HEK293T (cell line): ENCODE measurements around the gene SLC37A1.

Source experiments
- ELF4 ChIP-seq: fragments of 450-650 bp; IDR thresholded peaks from 2 replicates; pipeline ENCODE4 v1.6.1; 2017; ENCODE audit warnings: antibody characterized with exemption
- FOXA1 ChIP-seq: fragments of 450-650 bp; IDR thresholded peaks from 2 replicates; pipeline ENCODE4 v1.6.1; 2016; ENCODE audit warnings: mild to moderate bottlenecking
- HDGF ChIP-seq: fragments of 450-650 bp; IDR thresholded peaks from 2 replicates; pipeline ENCODE4 v1.6.1; 2017; ENCODE audit warnings: antibody characterized with exemption, borderline replicate concordance
- SP1 ChIP-seq: fragments of 450-650 bp; IDR thresholded peaks from 2 replicates; pipeline ENCODE4 v1.6.1; 2017

- no peak for TF ChIP-seq HDGF
- no peak for TF ChIP-seq SP1
- TF ChIP-seq FOXA1, result no peak
- TF ChIP-seq ELF4, result no peak
Measured at GRCh38 chr21:42468491-42469131, 45.0 kb upstream of the SLC37A1 start.
